GM18507 (cell line): ENCODE measurements around the gene CYLD.

Experiments
- DNase-seq: peaks from one replicate; pipeline ENCODE4 v3.0.0; 2011; ENCODE audit warnings: low read depth; ENCODE audit not compliant: insufficient read length; ENCODE audit errors: extremely low spot score
- FAIRE-seq: peaks from 2 replicates; lab custom pipeline; 2011; peaks lifted over from hg19 to GRCh38; lab: Jason Lieb, UNC

Gene CYLD

DNA sequence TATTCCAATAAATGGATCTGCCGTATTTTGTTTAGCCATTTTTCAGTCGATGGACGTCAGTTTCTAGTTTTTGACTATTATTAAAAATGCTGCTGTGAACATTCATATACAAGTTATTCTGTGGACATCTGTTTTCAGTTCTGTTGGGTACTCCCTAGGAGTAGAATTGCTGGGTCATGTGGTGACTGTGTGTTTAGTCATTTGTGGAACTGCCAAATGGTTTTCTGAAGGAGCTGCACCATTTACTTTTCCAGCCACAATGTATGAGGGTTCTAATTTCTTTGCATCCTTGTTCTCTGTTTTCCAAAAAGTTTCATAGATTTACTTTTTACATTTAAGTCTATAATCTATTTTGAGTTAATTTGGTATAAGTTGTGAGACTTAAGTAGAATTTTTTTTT lies 29.5 kb downstream of the CYLD start:
- peak; percentile 12 for FAIRE-seq
- no peak for DNase-seq

DNA sequence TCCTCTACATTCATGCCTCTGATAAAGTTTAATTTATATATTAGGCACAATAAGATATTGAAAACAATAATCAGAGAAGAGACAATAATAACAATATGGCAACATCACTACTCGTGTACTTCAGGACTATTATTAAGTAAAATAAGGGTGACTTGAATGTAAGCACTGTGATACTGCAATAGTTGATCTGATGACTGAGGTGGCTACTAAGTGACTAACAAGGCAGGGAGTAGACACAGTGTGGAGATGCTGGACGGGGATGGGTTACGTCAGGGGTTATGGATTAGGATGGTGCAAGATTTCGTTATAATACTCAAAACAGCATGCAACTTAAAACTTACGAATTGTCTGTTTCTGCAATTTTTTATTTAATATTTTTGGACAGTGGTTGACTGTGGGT lies 32.5 kb downstream of the CYLD start:
- DNase-seq (no peak), FAIRE-seq (no peak)

DNA sequence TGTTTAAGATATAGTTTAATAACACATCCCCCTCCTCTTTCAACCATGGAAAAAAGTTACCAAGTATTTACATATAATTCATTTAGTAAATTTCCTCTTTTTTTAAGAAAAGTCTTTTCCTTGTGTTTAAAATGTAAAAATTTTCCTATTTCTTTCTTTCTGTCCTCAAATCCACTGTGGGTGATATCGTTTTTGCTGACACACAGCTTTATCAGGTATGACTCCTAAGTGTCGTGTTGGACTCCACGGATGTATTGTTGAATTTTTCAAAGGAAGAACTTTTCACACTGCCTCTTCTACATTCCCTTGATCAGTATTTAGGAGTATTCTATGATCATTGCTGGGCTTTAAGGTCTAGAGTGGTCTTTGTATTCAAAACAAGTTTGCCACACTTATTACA lies 33.1 kb downstream of the CYLD start:
- DNase-seq (no peak), FAIRE-seq (no peak)

DNA sequence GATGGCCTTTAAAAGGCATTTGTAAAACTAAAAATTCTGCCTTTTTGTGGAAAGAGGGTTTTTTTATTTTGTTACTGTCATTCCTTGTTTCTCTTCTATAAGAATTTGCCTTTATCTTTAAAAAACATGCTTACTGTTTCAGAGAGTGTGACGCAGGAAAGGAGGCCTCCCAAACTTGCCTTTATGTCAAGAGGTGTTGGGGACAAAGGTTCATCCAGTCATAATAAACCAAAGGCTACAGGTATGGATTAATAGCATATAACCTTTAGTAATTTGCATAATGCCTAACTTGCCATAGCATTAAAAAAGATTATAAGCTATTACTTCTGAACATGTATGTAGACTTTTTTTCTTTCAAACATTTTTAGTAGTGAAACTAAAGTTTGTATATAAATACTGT lies 34.2 kb downstream of the CYLD start:
- FAIRE-seq, result peak; percentile 9
- no peak for DNase-seq

DNA sequence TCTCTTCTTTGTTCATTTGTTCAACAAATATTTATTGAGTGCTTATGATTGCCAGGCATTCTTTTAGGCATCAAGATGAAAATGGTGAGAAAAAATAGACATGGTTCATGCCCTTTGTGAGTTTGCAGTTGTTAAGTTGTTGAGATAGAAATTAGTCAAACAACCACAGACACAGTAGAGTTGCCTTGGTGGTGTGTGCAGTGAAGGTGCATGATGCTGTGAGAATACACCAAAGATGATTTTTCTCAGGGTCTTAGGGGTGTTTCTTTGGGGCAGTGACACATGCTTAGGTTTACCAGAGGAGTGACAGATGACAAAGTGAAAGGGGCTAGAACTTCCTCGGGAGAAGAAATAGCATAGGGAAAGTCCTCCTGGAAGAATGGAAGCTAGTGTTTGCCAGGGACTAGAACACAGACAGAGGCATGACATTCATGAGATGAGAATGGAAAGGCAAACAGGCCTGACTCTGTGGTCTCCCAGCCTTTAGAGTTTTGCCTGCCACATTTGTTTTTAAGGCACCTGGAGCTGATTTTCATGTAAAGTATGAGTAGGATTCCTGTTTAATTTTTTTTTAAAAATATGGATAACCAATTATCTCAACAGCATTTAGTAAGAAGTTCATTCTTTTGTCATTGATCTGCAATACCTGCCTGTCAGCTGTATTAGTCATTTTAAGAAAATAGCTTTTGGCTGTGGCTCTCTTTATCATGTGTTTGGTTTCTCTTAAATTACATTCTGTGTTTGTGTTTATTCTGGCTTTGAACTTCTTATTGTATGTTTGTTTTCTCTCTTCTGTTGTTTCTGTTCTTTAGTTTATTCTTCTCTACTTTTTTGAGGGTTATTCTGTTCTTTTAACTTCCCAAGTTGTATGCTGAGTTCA lies 36.6 kb downstream of the CYLD start:
- DNase-seq, result no peak
- no peak for FAIRE-seq

DNA sequence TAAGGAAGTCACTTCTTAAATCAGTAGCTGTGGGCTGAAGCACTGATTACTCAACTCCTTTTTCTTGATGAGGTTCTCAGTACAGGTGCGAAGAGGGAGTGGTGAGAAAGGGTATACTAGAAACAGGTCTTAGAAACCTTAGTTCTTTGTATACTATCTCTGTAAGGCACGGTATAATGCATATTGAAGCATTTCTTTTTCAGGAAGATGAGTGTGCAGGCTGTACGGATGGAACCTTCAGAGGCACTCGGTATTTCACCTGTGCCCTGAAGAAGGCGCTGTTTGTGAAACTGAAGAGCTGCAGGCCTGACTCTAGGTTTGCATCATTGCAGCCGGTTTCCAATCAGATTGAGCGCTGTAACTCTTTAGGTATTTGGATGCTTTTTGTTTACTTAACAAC lies 39.2 kb downstream of the CYLD start:
- DNase-seq (no peak), FAIRE-seq (no peak)

DNA sequence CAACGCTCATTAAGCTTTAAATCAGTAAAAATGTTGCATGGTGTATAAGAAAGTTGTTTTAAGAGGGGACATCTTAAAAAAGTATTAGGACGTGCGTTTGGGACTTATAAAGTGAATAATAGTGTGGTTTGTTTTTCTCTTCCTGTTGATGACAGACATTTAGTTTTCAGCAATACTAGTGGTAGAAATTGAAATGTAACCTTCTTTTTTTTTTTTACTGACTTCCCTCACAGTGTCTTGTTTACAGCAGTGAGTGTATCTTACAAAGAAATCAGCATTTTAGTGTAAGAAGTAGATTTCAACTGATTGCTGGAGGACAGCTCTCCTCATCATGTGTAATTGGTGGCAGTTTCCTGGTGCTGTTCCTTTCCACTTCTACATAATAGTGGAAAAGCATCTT lies 39.6 kb downstream of the CYLD start:
- FAIRE-seq, result no peak
- DNase-seq, result no peak

DNA sequence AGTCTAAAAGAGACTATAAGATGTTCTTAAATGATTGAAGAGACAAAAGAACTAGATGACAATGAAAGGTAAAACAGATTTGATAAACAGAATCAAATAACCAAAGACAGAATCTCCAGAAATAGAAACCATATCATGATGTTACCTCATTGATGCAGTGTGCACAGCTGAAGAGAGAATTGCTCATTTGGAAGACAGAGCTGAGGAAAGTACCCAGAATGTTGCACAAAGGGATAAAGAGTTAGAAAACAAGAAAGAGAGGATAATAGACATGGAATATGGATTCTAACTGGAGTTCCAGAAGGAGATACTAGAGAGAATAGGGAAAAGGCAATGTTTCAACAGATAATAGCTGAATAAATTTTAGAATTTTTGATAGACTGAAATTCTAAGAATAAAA lies 47.9 kb downstream of the CYLD start:
- FAIRE-seq (no peak), DNase-seq (no peak)

DNA sequence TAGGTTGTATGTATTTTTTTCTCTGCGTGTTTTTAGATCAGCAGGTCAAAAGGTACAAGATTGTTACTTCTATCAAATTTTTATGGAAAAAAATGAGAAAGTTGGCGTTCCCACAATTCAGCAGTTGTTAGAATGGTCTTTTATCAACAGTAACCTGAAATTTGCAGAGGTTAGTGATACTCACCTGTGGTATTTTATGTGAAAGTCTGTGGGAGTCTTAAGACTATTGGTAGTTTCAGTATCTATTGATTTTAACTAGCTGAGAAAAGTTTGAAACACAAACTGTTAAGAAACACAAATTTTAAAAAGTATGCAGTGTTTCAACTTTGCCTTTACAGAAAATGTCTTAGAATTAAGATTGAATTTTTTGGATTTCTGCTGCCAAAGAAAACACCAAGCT lies 49.6 kb downstream of the CYLD start:
- FAIRE-seq (no peak), DNase-seq (no peak)

DNA sequence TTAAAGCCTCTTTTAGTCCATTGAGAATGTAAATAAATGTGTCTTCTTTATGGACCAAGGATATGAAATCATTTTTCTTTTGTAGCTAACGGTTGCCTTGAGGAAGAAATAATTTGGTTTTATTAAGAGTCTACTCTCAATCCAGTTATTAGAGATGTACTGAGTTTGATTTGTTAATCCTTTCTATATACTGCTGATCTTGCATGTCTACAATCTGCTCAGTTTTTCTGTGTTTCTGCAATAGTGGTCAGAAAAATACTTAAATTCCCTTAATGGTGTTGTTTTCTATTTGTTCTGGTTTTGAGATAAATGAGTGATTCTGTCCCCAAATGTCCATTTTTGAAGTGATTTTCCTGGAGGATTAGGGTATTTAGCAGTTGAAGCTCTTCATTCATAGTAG lies 54.9 kb downstream of the CYLD start:
- no peak for FAIRE-seq
- DNase-seq, result no peak

DNA sequence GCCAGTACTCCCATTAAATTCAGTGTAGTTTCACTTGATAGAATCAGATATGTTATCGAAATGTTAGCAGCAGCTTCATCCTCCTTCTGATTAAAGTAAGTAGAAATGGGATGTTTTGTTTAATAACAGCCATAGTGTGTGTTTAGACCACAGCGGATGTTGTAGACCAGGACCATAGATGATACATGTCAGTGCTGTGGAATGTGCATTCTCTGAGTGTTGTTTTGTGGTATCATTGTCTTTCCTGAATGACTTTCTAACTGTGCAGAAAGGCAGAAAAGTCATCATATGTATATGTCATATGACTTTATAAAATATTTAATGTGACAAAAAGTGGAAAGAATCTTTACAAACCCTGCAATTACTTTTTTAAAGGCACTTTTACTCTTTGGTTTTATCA lies 55.6 kb downstream of the CYLD start:
- DNase-seq (no peak), FAIRE-seq (no peak)

DNA sequence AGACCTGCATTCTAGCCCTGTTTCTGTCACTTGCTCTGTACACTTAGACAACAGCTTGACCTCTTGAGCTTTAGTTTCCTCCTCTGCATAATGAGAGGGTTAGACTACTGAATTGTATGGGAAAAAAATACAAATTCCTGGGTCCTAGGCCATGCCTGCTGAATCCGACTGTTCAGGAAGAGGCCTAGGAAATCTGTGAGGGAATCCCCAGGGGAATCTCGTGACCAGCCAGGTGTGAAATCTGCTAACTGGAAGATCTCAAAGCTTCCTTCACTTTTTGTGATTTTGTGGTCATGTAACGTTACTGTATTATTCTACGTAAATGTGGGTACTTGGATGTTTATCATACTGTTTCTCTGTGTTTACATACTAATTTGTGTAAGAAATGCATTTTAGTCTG lies 58.2 kb downstream of the CYLD start:
- FAIRE-seq, result no peak
- no peak for DNase-seq

DNA sequence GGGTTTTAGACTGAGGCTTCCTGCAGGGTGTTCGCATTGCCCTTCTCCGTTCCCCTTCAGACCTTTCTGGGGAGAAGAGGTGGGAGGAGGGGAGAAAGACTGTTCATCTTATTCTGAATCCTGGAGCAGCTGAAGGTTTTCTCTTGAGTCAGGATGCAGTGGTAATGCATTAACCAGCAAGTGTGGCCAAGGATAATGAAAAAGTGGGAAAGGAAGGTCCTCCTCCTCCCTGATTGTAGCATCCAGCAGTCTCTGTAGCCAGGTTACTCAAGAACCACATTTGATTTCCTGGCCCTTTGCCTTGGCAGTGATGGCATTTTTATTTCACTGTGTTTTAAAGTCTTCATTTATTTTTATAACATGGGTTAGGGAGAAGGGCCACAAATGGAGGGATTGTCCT lies 59.1 kb downstream of the CYLD start:
- DNase-seq (no peak), FAIRE-seq (no peak)

DNA sequence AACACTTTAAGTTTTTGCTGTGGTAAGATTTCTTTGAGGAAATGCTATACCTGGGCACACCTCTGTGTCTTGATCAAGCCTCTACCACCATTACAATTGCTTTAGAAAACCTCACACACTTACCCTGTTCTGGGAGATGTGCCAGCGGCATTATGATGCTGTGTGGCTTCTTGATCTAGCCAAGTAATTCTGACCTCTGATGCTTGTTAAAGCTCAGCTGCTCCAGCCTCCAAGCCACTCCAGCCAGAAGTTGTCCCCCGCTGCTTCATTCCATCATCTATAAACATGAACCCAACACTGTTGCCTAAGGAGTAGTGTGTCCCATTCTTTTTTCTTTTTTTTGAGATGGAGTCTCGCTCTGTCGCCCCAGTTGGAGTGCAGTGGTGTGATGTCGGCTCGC lies 60.1 kb downstream of the CYLD start:
- no peak for FAIRE-seq
- no peak for DNase-seq

DNA sequence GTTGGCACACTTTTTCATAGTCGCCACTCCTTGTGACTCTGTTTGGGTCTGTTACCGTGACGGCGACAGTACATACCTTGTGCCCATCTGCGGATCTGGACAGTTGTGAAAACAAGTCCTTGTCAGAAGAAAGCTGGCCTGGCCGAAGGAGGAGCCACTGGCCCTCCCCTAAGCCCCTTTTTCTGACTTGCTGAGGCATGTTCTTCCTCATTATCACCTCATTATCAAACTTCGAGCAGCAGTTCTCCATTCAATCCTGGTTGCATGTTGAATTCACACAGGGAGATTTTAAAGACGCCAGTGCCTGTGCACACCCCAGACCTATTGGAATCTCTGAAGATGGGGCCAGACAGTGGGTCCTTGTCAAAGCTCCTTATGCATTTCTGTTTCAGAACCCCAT lies 61.1 kb downstream of the CYLD start:
- FAIRE-seq, result no peak
- DNase-seq, result no peak

DNA sequence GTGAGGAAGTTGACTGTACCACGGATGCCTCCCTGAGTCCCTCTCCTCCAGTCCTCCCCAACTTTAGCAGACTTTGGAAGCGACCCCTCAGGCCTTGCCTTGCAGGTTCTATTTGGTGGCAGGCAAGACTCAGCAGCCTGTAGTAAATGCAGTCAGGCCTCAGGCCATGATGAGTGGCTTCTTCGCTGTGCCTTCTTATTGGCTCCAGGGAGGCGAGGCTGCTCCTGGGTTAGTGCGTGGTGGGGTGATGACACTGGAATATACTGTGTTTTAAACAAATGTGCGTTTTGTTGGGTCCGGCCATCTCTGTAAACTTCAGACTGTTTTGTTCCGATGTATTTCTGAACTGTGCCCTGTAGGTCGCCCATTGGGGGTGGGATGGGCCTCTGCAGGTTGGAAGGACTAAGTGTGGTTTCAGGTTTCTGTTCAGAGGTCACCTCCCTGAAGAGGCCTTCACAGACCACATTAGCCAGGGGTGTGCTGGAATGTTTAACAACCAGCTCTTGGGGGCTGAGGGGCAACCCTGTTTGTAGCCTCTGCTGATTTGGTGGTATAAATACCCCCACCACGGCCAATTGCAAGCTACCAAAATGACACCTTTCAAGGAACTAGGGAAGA lies 62.5 kb downstream of the CYLD start:
- FAIRE-seq (no peak), DNase-seq (no peak)

DNA sequence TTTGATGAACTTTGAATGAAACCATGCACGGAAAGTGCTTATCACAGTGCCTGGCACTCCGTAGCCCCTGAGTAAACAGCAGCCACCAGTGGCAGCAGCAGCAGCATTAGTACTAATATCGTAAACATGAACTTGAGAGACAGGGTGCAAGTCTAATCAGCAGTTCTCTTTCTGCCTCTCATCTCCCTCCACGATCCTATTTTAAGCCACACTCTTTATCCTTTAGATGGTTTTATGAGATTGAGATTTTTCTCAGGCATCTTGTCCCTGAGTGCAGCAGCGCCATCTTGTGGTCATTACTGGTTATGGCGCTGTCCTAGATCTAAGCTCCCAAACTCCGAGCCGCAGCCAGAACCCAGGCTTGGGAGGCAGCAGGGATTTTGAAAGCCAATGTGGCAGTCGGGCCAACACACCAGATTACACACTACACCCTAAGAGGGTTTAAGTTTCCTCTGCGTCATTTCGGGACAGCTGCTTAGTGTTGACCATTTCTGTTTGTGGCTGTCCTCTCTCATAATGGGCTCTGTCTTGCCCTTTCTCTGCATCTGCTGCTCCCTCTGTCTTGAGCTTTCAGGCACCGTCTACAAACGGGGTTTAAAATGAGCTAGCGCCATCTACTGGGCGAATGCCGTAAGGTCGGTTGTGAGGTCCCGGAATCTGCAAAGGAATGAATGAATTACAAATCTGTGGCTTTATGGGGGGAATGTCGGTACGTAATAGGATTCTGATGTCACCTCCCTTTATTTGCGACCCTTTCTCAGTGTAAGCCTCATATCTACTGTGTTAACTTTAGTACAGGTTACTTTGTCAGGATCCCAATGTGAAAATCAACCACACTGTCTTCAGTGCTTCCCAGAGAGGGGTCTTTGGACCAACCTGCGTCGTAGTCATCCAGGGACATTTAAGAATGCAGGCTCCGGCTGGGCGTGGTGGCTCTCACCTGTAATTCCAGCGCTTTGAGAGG lies 64.5 kb downstream of the CYLD start:
- FAIRE-seq (peak; percentile 93), DNase-seq (peak; percentile 69)

DNA sequence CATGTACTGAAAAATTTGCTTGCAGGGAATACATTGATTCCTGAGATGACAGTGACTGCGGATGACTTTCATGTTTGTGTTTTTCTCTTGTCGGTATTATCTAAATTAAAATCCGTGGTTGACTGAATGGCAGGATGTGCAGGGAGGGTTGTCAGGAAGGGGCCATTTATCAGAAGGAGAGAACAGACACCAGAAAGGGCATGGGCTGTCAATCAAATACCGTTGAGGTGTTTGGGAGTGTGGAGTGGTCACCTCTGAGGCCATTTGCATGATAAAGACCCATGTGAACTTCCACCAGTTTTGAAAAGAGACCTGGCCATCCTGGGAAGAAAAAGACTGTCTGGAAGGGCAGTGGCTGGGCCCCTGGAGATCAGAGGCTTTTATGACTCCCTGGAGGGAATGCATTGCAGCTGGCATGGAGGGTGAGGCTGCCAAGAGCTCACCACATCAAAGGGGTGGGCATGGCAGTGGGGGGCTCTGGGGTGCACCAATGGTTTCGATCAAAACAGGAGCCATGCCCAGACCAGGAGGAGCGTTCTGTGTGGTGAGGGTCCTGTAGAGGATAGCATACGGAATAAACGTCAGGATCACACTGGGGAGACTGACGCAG lies 67.1 kb downstream of the CYLD start:
- no peak for FAIRE-seq
- DNase-seq, result no peak

DNA sequence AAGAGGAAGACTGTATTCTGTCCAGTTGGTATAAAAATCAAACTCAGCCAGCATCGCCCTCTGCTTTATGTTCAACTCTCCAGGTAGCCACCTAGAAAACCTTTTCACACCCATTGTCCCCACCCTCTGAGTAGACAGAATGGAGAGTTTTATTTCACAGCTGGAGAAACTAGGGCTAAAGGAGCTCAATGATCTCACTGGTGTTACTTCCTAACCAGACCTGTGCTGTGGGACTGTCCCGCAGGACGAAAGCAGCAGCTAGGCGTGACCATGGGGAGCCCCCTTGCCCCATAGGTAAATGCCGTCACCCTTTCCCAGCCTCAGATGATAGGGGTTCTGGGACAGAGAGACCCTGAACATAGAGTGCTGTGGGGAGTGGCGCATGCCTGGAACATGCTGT lies 67.7 kb downstream of the CYLD start:
- FAIRE-seq (no peak), DNase-seq (no peak)
